Caco-2 (cell line): ENCODE data around the gene LRRC8E. TPM values are rescaled to one million over a fixed set of nuclear protein-coding genes. Genes with fewer than 3 reads are reported as not detected.

Experiments
- BruUV-seq: library from RNA; stranded (reverse); fragments of 400-500 nt; replicated peaks from 2 replicates; lab custom pipeline; 2021; lab: Mats Ljungman, UMichigan
- CTCF ChIA-PET: fragments of 300-600 bp; sonication (Branson Sonifier 250); formaldehyde crosslinking; loops from one replicate; lab custom pipeline; 2022; ENCODE audit warnings: antibody characterized with exemption; lab: Charles Lee
- POLR2A ChIA-PET: fragments of 300-600 bp; sonication (Branson Sonifier 250); formaldehyde crosslinking; loops from one replicate; lab custom pipeline; 2022; ENCODE audit warnings: antibody characterized with exemption; lab: Charles Lee
- DNase-seq, 2 experiments: peaks; one replicate each; pipeline versions ENCODE4 v3.0.0 to v3.0.0-alpha.2; 2020 to 2022
- H3K27me3 ChIP-seq: replicated peaks from 2 replicates; pipeline ENCODE4 v1.6.0; 2011; ENCODE audit warnings: low read length; ENCODE audit not compliant: control insufficient read depth, insufficient read depth
- H3K36me3 ChIP-seq: 2 replicates; pipeline ENCODE4 v1.5.1; 2011; ENCODE audit warnings: low read length; ENCODE audit not compliant: control insufficient read depth, insufficient read depth
- H3K4me1 ChIP-seq: fragments of 250-450 bp; sonication (Bioruptor Pico); 2 replicates; pipeline ENCODE4 v1.5.1; 2020; ENCODE audit warnings: mild to moderate bottlenecking
- H3K4me3 ChIP-seq: 2 replicates; pipeline ENCODE4 v1.5.1; 2011; ENCODE audit warnings: low read depth, mild to moderate bottlenecking, control low read depth, low read length
- H3K9me3 ChIP-seq: fragments of 250-450 bp; sonication (Bioruptor Pico); 2 replicates; pipeline ENCODE4 v1.5.1; 2020; ENCODE audit warnings: mild to moderate bottlenecking, moderate library complexity
- H3K27ac Mint-ChIP-seq: one replicate; pipeline ENCODE4 v1.8.0; 2022; ENCODE audit warnings: mixed read lengths; ENCODE audit not compliant: unreplicated experiment
- H3K27me3 Mint-ChIP-seq: one replicate; pipeline ENCODE4 v1.8.0; 2022; ENCODE audit warnings: mixed read lengths; ENCODE audit not compliant: insufficient read depth, unreplicated experiment
- H3K36me3 Mint-ChIP-seq: one replicate; pipeline ENCODE4 v1.8.0; 2022; ENCODE audit warnings: mild to moderate bottlenecking, mixed read lengths; ENCODE audit not compliant: insufficient read depth, unreplicated experiment
- H3K4me1 Mint-ChIP-seq: one replicate; pipeline ENCODE4 v1.8.0; 2022; ENCODE audit warnings: low read depth, mixed read lengths; ENCODE audit not compliant: unreplicated experiment
- H3K4me3 Mint-ChIP-seq: one replicate; pipeline ENCODE4 v1.8.0; 2022; ENCODE audit warnings: mild to moderate bottlenecking, moderate library complexity, mixed read lengths; ENCODE audit not compliant: unreplicated experiment
- H3K9me3 Mint-ChIP-seq: one replicate; pipeline ENCODE4 v1.8.0; 2022; ENCODE audit warnings: mixed read lengths; ENCODE audit not compliant: unreplicated experiment
- intact Hi-C: fragments of 100-400 bp; cut with micrococcal nuclease; formaldehyde crosslinking; loops from one replicate; pipeline ENCODE4 v1.10.0; 2022; ENCODE audit not compliant: unreplicated experiment
- total RNA-seq: library from RNA; stranded (reverse); gene quantifications from 2 replicates; pipeline ENCODE4 v1.2.3, GENCODE V29; 2022
- TF ChIP-seq, protein P1 (sequence below), 2 experiments: fragments of 200-600 bp in 1 of 2; IDR thresholded peaks; 1 replicate in 1 of 2; 2 replicates in 1 of 2; pipeline versions ENCODE4 v1.5.1 to v1.8.0; 2011 to 2022; ENCODE audit warnings: antibody characterized with exemption in 1 of 2, control low read depth in 1 of 2, inconsistent platforms in 1 of 2, low read depth in 1 of 2, low read length in 1 of 2, mild to moderate bottlenecking in 1 of 2, moderate library complexity in 1 of 2; ENCODE audit not compliant: insufficient read depth in 1 of 2, severe bottlenecking in 1 of 2, unreplicated experiment in 1 of 2

LRRC8E gene
- total RNA-seq, 1 experiment from 2014 or later: 6.7 TPM

- no peaks in the 10 kb centered on the region for H3K9me3 Mint-ChIP-seq
- peaks cover 83% of the 10 kb centered on the region for H3K36me3 Mint-ChIP-seq
- H3K4me3 ChIP-seq: no peak overlapping the region
- no peak for DNase-seq
- H3K4me3 Mint-ChIP-seq: no peak overlapping the region
- H3K36me3 ChIP-seq: peaks cover 1% of the 10 kb centered on the region; the same call in 1 of the 2 replicates
- intact Hi-C loops: no loop called here
- no peaks in the 10 kb centered on the region for H3K9me3 ChIP-seq
- POLR2A ChIA-PET: no interaction called here
- H3K27ac Mint-ChIP-seq: no peak overlapping the region
- no peaks in the 10 kb centered on the region for H3K27me3 Mint-ChIP-seq
- TF ChIP-seq, protein P1, sequence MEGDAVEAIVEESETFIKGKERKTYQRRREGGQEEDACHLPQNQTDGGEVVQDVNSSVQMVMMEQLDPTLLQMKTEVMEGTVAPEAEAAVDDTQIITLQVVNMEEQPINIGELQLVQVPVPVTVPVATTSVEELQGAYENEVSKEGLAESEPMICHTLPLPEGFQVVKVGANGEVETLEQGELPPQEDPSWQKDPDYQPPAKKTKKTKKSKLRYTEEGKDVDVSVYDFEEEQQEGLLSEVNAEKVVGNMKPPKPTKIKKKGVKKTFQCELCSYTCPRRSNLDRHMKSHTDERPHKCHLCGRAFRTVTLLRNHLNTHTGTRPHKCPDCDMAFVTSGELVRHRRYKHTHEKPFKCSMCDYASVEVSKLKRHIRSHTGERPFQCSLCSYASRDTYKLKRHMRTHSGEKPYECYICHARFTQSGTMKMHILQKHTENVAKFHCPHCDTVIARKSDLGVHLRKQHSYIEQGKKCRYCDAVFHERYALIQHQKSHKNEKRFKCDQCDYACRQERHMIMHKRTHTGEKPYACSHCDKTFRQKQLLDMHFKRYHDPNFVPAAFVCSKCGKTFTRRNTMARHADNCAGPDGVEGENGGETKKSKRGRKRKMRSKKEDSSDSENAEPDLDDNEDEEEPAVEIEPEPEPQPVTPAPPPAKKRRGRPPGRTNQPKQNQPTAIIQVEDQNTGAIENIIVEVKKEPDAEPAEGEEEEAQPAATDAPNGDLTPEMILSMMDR (IDR thresholded peaks at IDR 0.05; ENCODE audit: insufficient read depth in 1 of 2, low read depth in 1 of 2, low read length in 1 of 2, severe bottlenecking in 1 of 2, unreplicated experiment in 1 of 2): no peak
- H3K27me3 ChIP-seq: no peaks in the 10 kb centered on the region
- peaks cover 10% of the 10 kb centered on the region for H3K4me1 Mint-ChIP-seq
- CTCF ChIA-PET: interaction anchor here (0.9 to 2.5 kb wide), 2 partner anchors 10 to 14 kb away, joined by 3 to 19 read pairs; partner anchors contain the start of gene SNAPC2
- BruUV-seq: no TSS peak
- peaks cover 16% of the 10 kb centered on the region for H3K4me1 ChIP-seq
Observed at GRCh38 chr19:7930765-7931164, 42.5 kb downstream of the LRRC8E start.

GRCh38 chr19:7931221-7932061 is 43.1 kb downstream of the LRRC8E start:
- no peaks in the 10 kb centered on the region for H3K27me3 Mint-ChIP-seq
- Histone ChIP-seq H3K9me3 (no peaks in the 10 kb centered on the region), H3K4me1 (peaks cover 12% of the 10 kb centered on the region), H3K27me3 (no peaks in the 10 kb centered on the region), H3K36me3 (peaks cover 1% of the 10 kb centered on the region; the same call in 1 of the 2 replicates), H3K4me3 (no peak overlapping the region)
- H3K4me1 Mint-ChIP-seq: peaks cover 10% of the 10 kb centered on the region
- CTCF ChIA-PET: interaction anchor here (0.9 to 2.5 kb wide), 2 partner anchors 11 to 13 kb away, joined by 3 to 19 read pairs; partner anchors contain the start of gene SNAPC2
- H3K27ac Mint-ChIP-seq: no peak overlapping the region
- BruUV-seq: no TSS peak
- no peak overlapping the region for H3K4me3 Mint-ChIP-seq
- DNase-seq: no peak
- peaks cover 84% of the 10 kb centered on the region for H3K36me3 Mint-ChIP-seq
- intact Hi-C loops: no loop called here
- TF ChIP-seq, protein P1 (IDR thresholded peaks at IDR 0.05; ENCODE audit: insufficient read depth in 1 of 2, low read depth in 1 of 2, low read length in 1 of 2, severe bottlenecking in 1 of 2, unreplicated experiment in 1 of 2): no peak
- H3K9me3 Mint-ChIP-seq: no peaks in the 10 kb centered on the region
- POLR2A ChIA-PET: interaction anchor here (0.7 kb wide), 1 partner anchor 13 kb away, joined by 3 read pairs; no protein-coding TSS in a partner anchor

DNA sequence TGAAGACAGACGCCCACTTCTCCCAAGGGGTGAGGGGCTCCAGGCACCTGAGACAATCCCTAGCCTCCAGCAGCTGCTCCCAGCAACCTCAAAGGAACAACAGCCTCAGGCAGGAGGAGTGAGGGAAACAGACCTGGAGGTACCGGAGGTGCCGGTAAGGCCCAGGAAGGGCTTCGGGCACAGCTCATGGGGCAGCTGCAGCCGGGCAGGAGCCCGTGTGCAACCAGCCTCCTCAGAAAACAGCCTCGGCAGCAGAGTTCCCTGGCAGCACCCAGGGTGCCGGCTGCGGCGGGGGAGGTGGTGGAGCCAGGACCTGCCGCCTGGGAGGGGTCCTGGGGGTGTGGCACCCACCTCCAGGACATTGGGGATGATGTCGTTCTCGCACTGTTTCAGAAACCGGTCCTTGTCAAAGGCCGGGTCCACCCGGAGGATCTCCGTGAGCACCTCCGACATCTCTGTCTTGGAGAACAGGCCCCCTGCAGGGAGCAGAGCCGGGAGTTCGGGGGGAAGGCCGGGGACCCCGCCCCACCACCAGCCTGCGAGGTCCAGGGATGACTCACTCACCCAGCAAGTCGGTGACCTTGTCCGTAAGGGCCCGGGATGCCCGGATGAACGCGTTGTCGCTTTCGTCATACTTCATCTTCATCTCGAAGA is 44.1 kb downstream of the LRRC8E start:
- peaks cover 9% of the 10 kb centered on the region; the same call in 1 of the 2 replicates for H3K4me1 ChIP-seq
- H3K36me3 ChIP-seq: peaks cover 1% of the 10 kb centered on the region; the same call in 1 of the 2 replicates
- ChIA-PET POLR2A (interaction anchor here (0.7 kb wide), 1 partner anchor 12 kb away, joined by 3 read pairs; no protein-coding TSS in a partner anchor), CTCF (no interaction called here)
- no peaks in the 10 kb centered on the region for H3K27me3 Mint-ChIP-seq
- no peaks in the 10 kb centered on the region for H3K27me3 ChIP-seq
- H3K36me3 Mint-ChIP-seq: peaks cover 86% of the 10 kb centered on the region
- TF ChIP-seq, protein P1 (IDR thresholded peaks at IDR 0.05; ENCODE audit: insufficient read depth in 1 of 2, low read depth in 1 of 2, low read length in 1 of 2, severe bottlenecking in 1 of 2, unreplicated experiment in 1 of 2): no peak
- H3K4me1 Mint-ChIP-seq: peaks cover 10% of the 10 kb centered on the region
- H3K9me3 ChIP-seq: no peaks in the 10 kb centered on the region
- no peak overlapping the region for H3K4me3 ChIP-seq
- BruUV-seq: no TSS peak
- H3K27ac Mint-ChIP-seq: no peak overlapping the region
- H3K9me3 Mint-ChIP-seq: no peaks in the 10 kb centered on the region
- intact Hi-C loops: no loop called here
- no peak overlapping the region for H3K4me3 Mint-ChIP-seq
- no peak for DNase-seq
